ENCODE measurements around the gene APOA5.
A peak's percentile ranks its signal among the peaks of the same experiment; 100 is the strongest.
"Not testable (repeated sequence)": the region's sequence is repeated elsewhere in the genome, so short reads cannot be mapped to it uniquely, and the experiment has no call there.

APOA5 gene

GRCh38 chr11:116791813-116792143, at the start of gene APOA5:
Gene APOA5 (minus strand): TSS chr11:116791879. CDS start chr11:116791860, 19 bp downstream.
- DNase-seq = no peak

- DNase-seq = no peak
Observed at GRCh38 chr11:116840746-116841296, 49.1 kb upstream of the APOA5 start.

- no peak for DNase-seq
Observed at GRCh38 chr11:116840224-116840745, 48.6 kb upstream of the APOA5 start.

- DNase-seq = no peak
Observed at GRCh38 chr11:116838321-116839084, 46.8 kb upstream of the APOA5 start.

GRCh38 chr11:116837231-116838091, 45.8 kb upstream of the APOA5 start, which contains the start of gene APOA1:
Gene APOA1 (minus strand): TSS chr11:116837622. CDS start chr11:116837387, 235 bp downstream.
- DNase-seq = no peak

- no peak for DNase-seq
Observed at GRCh38 chr11:116836632-116836991, 44.9 kb upstream of the APOA5 start.

- DNase-seq = peak; percentile 80
Observed at GRCh38 chr11:116835791-116836631, 44.3 kb upstream of the APOA5 start.

- no peak for DNase-seq
Observed at GRCh38 chr11:116835042-116835772, 43.5 kb upstream of the APOA5 start.

GRCh38 chr11:116834535-116835041, 42.9 kb upstream of the APOA5 start:
- DNase-seq = not testable (repeated sequence)

GRCh38 chr11:116833816-116834534, 42.3 kb upstream of the APOA5 start:
- DNase-seq = no peak

GRCh38 chr11:116833491-116833815, 41.8 kb upstream of the APOA5 start:
- no peak for DNase-seq

- no peak for DNase-seq
Observed at GRCh38 chr11:116832350-116833290, 40.9 kb upstream of the APOA5 start.

GRCh38 chr11:116831790-116832349, 40.2 kb upstream of the APOA5 start:
- DNase-seq = no peak

- DNase-seq = no peak
Observed at GRCh38 chr11:116830184-116830912, 38.7 kb upstream of the APOA5 start.

- no peak for DNase-seq
Observed at GRCh38 chr11:116829525-116830183, 38.0 kb upstream of the APOA5 start, which contains the start of gene APOC3. Gene APOC3 (plus strand): TSS chr11:116829907. CDS start chr11:116830583, 676 bp downstream.

- no peak for DNase-seq
Observed at GRCh38 chr11:116828632-116829524, 37.2 kb upstream of the APOA5 start.

- no peak for DNase-seq
Observed at GRCh38 chr11:116827461-116827860, 35.8 kb upstream of the APOA5 start.
